Measurements from ENCODE around the gene GRIN2C. TPM values are rescaled to one million over a fixed set of nuclear protein-coding genes. Genes with fewer than 3 reads are reported as not detected.

GRIN2C gene
- total RNA-seq, 1 donor, result under 0.01 TPM

DNA sequence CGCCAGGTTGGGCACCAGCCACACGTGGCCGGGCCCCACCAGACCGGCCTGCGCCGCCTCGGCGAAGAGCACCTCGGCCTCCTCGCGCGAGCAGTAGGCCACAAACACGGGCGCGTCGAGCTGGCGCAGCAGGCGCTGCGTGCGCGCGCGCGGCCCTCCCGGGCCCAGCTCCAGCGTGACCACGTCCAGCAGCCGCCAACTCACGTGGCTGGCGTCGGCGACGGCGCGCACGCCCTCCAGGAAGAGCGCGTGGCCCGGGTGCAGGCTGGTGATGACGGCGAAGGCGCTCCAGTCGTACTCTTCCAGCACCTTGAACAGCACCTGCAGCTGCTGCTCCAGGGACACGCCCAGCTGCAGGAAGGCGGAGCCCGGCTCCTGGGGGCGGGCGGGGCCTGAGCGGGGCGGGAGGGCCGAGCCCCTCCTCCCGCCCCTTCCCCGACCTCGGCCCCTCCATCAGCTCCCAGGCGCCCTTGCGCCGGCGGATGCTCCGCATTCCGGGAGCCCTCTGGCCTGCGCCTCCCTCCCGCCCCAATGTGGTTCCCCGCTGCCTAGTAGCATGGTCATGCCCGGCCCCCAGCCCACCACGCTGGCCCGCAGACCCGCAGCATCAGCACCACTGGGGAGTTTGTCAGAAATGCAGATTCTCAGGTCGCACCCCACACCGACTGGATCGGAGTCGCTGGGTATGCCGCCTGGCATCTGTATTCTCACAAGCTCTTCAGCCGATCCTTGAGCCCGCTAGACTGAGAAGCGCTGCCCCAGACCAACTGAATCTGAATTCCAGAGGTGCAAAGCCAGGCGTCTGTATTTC is 7.2 kb downstream of the GRIN2C start:
- TF ChIP-seq CTCF (IDR thresholded peaks at IDR 0.05; ENCODE audit: insufficient read depth, low read depth, low read length), result no peak
- no peak overlapping the region for H3K4me3 ChIP-seq (ENCODE audit: low read depth, low read length)
- DNase-seq (ENCODE audit: low read depth), result no peak

- H3K4me3 ChIP-seq (ENCODE audit: low read depth, low read length), result no peak overlapping the region
- no peak for TF ChIP-seq CTCF (IDR thresholded peaks at IDR 0.05; ENCODE audit: insufficient read depth, low read depth, low read length)
- DNase-seq (ENCODE audit: low read depth), result no peak
Observed at GRCh38 chr17:74851612-74852236, 8.0 kb downstream of the GRIN2C start.

DNA sequence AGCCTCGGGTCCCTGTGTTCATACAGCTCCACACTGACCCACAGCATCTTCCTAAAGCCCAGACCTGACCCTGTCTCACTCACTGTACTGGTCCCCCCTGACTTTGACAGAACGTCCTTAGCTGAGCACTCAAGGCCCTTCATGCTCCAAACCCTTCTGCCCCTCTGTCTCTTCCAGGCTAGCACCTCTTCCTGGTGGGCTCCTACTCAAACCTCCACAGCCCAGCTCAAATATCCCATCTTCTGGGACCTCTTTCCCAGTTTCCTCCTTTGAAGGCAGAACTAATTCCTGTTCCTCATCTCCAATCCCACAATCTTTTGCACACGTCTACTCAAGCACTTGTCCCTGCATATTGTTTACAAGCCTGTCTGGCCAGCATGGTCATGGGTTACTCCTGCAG is 8.8 kb downstream of the GRIN2C start:
- no peak overlapping the region for H3K4me3 ChIP-seq (ENCODE audit: low read depth, low read length)
- no peak for TF ChIP-seq CTCF (IDR thresholded peaks at IDR 0.05; ENCODE audit: insufficient read depth, low read depth, low read length)
- DNase-seq (ENCODE audit: low read depth), result no peak

DNA sequence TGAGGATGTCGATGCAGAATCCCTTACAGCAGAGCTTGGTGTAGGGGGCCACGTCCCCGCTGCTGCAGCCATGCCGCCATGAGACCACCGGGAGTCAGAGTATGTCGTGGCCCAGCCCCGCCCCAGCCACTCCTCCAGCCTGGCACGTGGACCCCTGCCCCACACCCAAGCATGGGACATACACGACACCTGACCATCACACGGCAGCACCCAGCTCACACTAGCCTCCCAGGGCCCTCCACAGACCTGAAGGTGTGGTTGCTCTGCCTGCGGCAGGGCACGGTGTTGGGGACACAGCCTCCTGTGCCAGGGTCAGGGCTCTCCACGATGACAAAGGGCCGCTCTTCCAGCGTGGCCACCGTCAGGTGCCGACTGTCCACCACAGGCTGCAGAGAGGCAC is 9.4 kb downstream of the GRIN2C start:
- DNase-seq (ENCODE audit: low read depth), result no peak
- H3K4me3 ChIP-seq (ENCODE audit: low read depth, low read length), result no peak overlapping the region
- TF ChIP-seq CTCF (IDR thresholded peaks at IDR 0.05; ENCODE audit: insufficient read depth, low read depth, low read length), result no peak

GRCh38 chr17:74848656-74849399 is 10.9 kb downstream of the GRIN2C start:
- H3K4me3 ChIP-seq (ENCODE audit: low read depth, low read length), result no peak overlapping the region
- no peak for TF ChIP-seq CTCF (IDR thresholded peaks at IDR 0.05; ENCODE audit: insufficient read depth, low read depth, low read length)
- no peak for DNase-seq (ENCODE audit: low read depth)

DNA sequence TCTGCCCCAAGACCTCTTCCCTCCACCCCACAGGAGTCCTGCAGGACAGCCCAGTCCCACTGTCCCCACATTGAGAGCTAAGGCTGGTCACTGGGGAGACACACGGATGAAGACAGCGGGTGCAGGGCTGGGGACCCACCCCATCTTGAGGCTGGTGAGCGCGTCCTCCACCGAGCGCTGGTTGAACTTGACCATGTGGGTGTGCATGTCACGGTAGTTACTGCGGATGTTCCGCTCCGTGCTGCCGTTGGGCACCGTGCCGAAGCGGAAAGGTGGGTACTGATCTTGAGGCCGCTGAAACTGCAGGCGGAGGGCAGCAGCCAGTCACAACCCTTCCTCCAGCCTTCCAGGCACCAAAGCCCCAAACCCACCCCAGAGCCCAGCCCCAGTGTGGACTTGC is 13.1 kb downstream of the GRIN2C start:
- H3K4me3 ChIP-seq (ENCODE audit: low read depth, low read length), result no peak overlapping the region
- DNase-seq (ENCODE audit: low read depth), result no peak
- no peak for TF ChIP-seq CTCF (IDR thresholded peaks at IDR 0.05; ENCODE audit: insufficient read depth, low read depth, low read length)
